Endothelial cell of umbilical vein (primary cell): Measurements from ENCODE around the gene NEXN. TPM values are rescaled to one million over a fixed set of nuclear protein-coding genes. Genes with fewer than 3 reads are reported as not detected.

ENCODE experiments used
- BruUV-seq: library from RNA; stranded (reverse); fragments of 400-500 nt; replicated peaks from 2 replicates; lab custom pipeline; 2021; lab: Mats Ljungman, UMichigan
- CTCF ChIA-PET: fragments of 300-600, 350-600 bp; sonication (Branson Sonifier 250); formaldehyde crosslinking; loops from one replicate; lab custom pipeline; 2021; ENCODE audit warnings: antibody characterized with exemption, inconsistent platforms; lab: Charles Lee
- POLR2A ChIA-PET: fragments of 300-600, 350-600 bp; sonication (Branson Sonifier 250); formaldehyde crosslinking; loops from one replicate; lab custom pipeline; 2021; ENCODE audit warnings: antibody characterized with exemption, inconsistent platforms; lab: Charles Lee
- DNase-seq: peaks from one replicate; pipeline ENCODE4 v3.0.0-alpha.2; 2011; ENCODE audit warnings: low read depth, low spot score
- FAIRE-seq: peaks from 2 replicates; lab custom pipeline; 2011; peaks lifted over from hg19 to GRCh38; lab: Jason Lieb, UNC
- H2AFZ ChIP-seq: 2 replicates; pipeline ENCODE4 v1.6.0; 2012; ENCODE audit warnings: low read depth, low read length, control low read depth, inconsistent platforms
- H3K27ac ChIP-seq: 2 replicates; pipeline ENCODE4 v1.5.1; 2011; ENCODE audit warnings: low read depth, mild to moderate bottlenecking, control low read depth, low read length, moderate library complexity; ENCODE audit not compliant: insufficient read depth
- H3K27me3 ChIP-seq, 2 experiments: 2 replicates each; pipeline versions ENCODE4 v1.6.0 to v1.6.1; 2011; ENCODE audit warnings: low read length in 2 of 2, mixed read lengths in 1 of 2; ENCODE audit not compliant: control insufficient read depth in 2 of 2, insufficient read depth in 2 of 2
- H3K36me3 ChIP-seq, 2 experiments: 2 replicates in 1 of 2; 3 replicates in 1 of 2; pipeline ENCODE4 v1.5.1; 2011; ENCODE audit warnings: low read length in 2 of 2, mild to moderate bottlenecking in 1 of 2, moderate library complexity in 1 of 2; ENCODE audit not compliant: control insufficient read depth in 2 of 2, insufficient read depth in 2 of 2; ENCODE audit errors: extremely low read depth in 1 of 2
- H3K4me1 ChIP-seq: 3 replicates; pipeline ENCODE4 v1.5.1; 2011; ENCODE audit warnings: mild to moderate bottlenecking, low read length; ENCODE audit not compliant: control insufficient read depth, insufficient read depth; ENCODE audit errors: extremely low read depth
- H3K4me2 ChIP-seq: 2 replicates; pipeline ENCODE4 v1.6.1; 2011; ENCODE audit warnings: low read length, control low read depth, mixed read lengths; ENCODE audit not compliant: insufficient read depth
- H3K4me3 ChIP-seq, 3 experiments: fragments of 200-600 bp in 1 of 3; sonication (generic), shearing (Covaris generic) in 1 of 3; replicated peaks in 1 of 3; 2 replicates each; pipeline ENCODE4 v1.5.1; 2011 to 2016; ENCODE audit warnings: control low read depth in 3 of 3, low read length in 3 of 3, mild to moderate bottlenecking in 2 of 3, inconsistent platforms in 1 of 3, low read depth in 1 of 3, moderate library complexity in 1 of 3; ENCODE audit not compliant: insufficient read depth in 1 of 3
- H3K79me2 ChIP-seq: 2 replicates; pipeline ENCODE4 v1.6.0; 2012; ENCODE audit warnings: low read length, inconsistent platforms; ENCODE audit not compliant: control insufficient read depth, insufficient read depth
- H3K9ac ChIP-seq: replicated peaks from 2 replicates; pipeline ENCODE3; 2011; ENCODE audit warnings: low read length, control low read depth; ENCODE audit not compliant: insufficient read depth; ENCODE audit errors: extremely low read depth
- H3K9me1 ChIP-seq: replicated peaks from 3 replicates; pipeline ENCODE4 v1.6.0; 2011; ENCODE audit warnings: mild to moderate bottlenecking, low read length; ENCODE audit not compliant: control insufficient read depth, insufficient read depth; ENCODE audit errors: extremely low read depth
- H3K9me3 ChIP-seq: replicated peaks from 2 replicates; pipeline ENCODE4 v1.5.1; 2012; ENCODE audit warnings: low read length, inconsistent platforms; ENCODE audit not compliant: control insufficient read depth, insufficient read depth
- H4K20me1 ChIP-seq: replicated peaks from 2 replicates; pipeline ENCODE3; 2011; ENCODE audit warnings: mild to moderate bottlenecking, low read length; ENCODE audit not compliant: control insufficient read depth, insufficient read depth; ENCODE audit errors: extremely low read depth
- CTCF ChIP-seq, 2 donors: IDR thresholded peaks; 1 replicate in 1 of 2; 2 replicates in 1 of 2; pipeline ENCODE4 v1.5.1; 2011; ENCODE audit warnings: low read length in 2 of 2, mild to moderate bottlenecking in 2 of 2, moderate library complexity in 2 of 2, control low read depth in 1 of 2, inconsistent platforms in 1 of 2, low read depth in 1 of 2; ENCODE audit not compliant: insufficient read depth in 1 of 2; ENCODE audit errors: extremely low read depth in 1 of 2
- GATA2 ChIP-seq: IDR thresholded peaks from 2 replicates; pipeline ENCODE4 v1.7.0; 2011; ENCODE audit warnings: low read depth, mild to moderate bottlenecking, moderate library complexity, mixed read lengths, low read length; ENCODE audit not compliant: insufficient read length, insufficient read depth
- MAX ChIP-seq: IDR thresholded peaks from 2 replicates; pipeline ENCODE4 v1.6.1; 2011; ENCODE audit not compliant: insufficient read depth, insufficient read length
- dilution Hi-C: fragments of 300-500 bp; cut with MboI; formaldehyde crosslinking; loops from one replicate; pipeline ENCODE4 v1.15.0; 2019; ENCODE audit warnings: low sequenced_read_pairs; ENCODE audit not compliant: extremely low pct_ligation_motif_present
- intact Hi-C: fragments of 100-400 bp; cut with micrococcal nuclease; formaldehyde crosslinking; loops from one replicate; pipeline ENCODE4 v1.10.0; 2022
- polyA plus RNA-seq, 4 experiments: library from polyadenylated mRNA; depleted of rRNA in 3 of 4; stranded (reverse) in 3 of 4; unstranded in 1 of 4; fragments of >200 nt; gene quantifications; 2 replicates each; pipeline versions ENCODE4 v1.2.1 to v1.2.3, GENCODE V29; 2011 to 2012; ENCODE audit warnings: missing spikeins in 1 of 4
- total RNA-seq: library from RNA; stranded (reverse); gene quantifications from 2 replicates; pipeline ENCODE4 v1.2.3, GENCODE V29; 2021

NEXN gene
- total and polyA plus RNA-seq, 2 donors (not counting 3 experiments of a cell fraction or from before 2014, with no cell fraction given) = 1.0 to 11.7 TPM

GRCh38 chr1:77900687-77901293 is 12.4 kb downstream of the NEXN start:
- dilution Hi-C loops = no loop called here
- DNase-seq (peak; percentile 83), FAIRE-seq (peak; percentile 59)
- intact Hi-C loops = loop anchor here (1.0 to 10.0 kb wide), 5 partner anchors 68 to 752 kb away; no protein-coding TSS in a partner anchor
- CTCF ChIA-PET = interaction anchor here (0.5 to 2.1 kb wide), 32 partner anchors 9 to 750 kb away, joined by 3 to 48 read pairs (median 4); partner anchors contain the start of genes MIGA1, NEXN and USP33
- Histone ChIP-seq H3K4me3 (no peak overlapping the region), H3K9ac (no peak overlapping the region), H3K9me1 (no peaks in the 10 kb centered on the region), H2AFZ (no peak overlapping the region), H3K9me3 (no peaks in the 10 kb centered on the region), H4K20me1 (no peaks in the 10 kb centered on the region), H3K36me3 (no peaks in the 10 kb centered on the region), H3K4me2 (no peak overlapping the region), H3K4me1 (peaks cover 4% of the 10 kb centered on the region), H3K27ac (no peak overlapping the region), H3K79me2 (peaks cover 12% of the 10 kb centered on the region), H3K27me3 (no peaks in the 10 kb centered on the region)
- BruUV-seq = no TSS peak
- POLR2A ChIA-PET = interaction anchor here (1.3 kb wide), 1 partner anchor 13 kb away, joined by 3 read pairs; the partner anchor contains the start of gene NEXN
- no peak for TF ChIP-seq MAX
- TF ChIP-seq GATA2 = peak; percentile 13
- TF ChIP-seq CTCF (IDR thresholded peaks at IDR 0.05; ENCODE audit: extremely low read depth in 1 of 2, insufficient read depth in 1 of 2, low read depth in 1 of 2, low read length in 2 of 2) = peak; percentile 56 to 63
